ENCODE measurements around the gene YAE1.

- no peak for TF ChIP-seq EZH2 (IDR thresholded peaks at IDR 0.05; ENCODE audit: borderline replicate concordance, low read length)
- TF ChIP-seq, protein P1, sequence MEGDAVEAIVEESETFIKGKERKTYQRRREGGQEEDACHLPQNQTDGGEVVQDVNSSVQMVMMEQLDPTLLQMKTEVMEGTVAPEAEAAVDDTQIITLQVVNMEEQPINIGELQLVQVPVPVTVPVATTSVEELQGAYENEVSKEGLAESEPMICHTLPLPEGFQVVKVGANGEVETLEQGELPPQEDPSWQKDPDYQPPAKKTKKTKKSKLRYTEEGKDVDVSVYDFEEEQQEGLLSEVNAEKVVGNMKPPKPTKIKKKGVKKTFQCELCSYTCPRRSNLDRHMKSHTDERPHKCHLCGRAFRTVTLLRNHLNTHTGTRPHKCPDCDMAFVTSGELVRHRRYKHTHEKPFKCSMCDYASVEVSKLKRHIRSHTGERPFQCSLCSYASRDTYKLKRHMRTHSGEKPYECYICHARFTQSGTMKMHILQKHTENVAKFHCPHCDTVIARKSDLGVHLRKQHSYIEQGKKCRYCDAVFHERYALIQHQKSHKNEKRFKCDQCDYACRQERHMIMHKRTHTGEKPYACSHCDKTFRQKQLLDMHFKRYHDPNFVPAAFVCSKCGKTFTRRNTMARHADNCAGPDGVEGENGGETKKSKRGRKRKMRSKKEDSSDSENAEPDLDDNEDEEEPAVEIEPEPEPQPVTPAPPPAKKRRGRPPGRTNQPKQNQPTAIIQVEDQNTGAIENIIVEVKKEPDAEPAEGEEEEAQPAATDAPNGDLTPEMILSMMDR (IDR thresholded peaks at IDR 0.05; ENCODE audit: low read length): no peak
Observed at GRCh38 chr7:39553436-39553835, 12.8 kb upstream of the YAE1 start.
